Measurements from ENCODE around the gene TDRD1.
"Not testable (repeated sequence)": the region's sequence is repeated elsewhere in the genome, so short reads cannot be mapped to it uniquely, and the experiment has no call there.

Gene TDRD1

GRCh38 chr10:114140036-114140435 is 39.1 kb upstream of the TDRD1 start:
- Histone ChIP-seq H3K9me3 (ENCODE audit: insufficient read depth, low read depth, low read length) (no peaks in the 10 kb centered on the region), H3K79me2 (ENCODE audit: control insufficient read depth, insufficient read depth, low read length, poor library complexity) (no peaks in the 10 kb centered on the region), H2BK12ac (ENCODE audit: low read length) (no peak overlapping the region), H3K27me3 (ENCODE audit: insufficient read depth, low read length) (no peaks in the 10 kb centered on the region), H3K14ac (ENCODE audit: low read length) (no peak overlapping the region), H3K4ac (ENCODE audit: low read depth, low read length) (no peak overlapping the region), H3K27ac (ENCODE audit: low read depth, low read length) (no peak overlapping the region), H3K4me2 (ENCODE audit: low read length) (no peak overlapping the region), H2BK5ac (ENCODE audit: low read depth, low read length, poor library complexity) (no peak overlapping the region), H3K79me1 (ENCODE audit: low read length) (no peaks in the 10 kb centered on the region), H2BK120ac (ENCODE audit: insufficient read depth, low read length, poor library complexity) (no peak overlapping the region), H4K12ac (ENCODE audit: low read depth, low read length) (no peak overlapping the region), H3K36me3 (ENCODE audit: control insufficient read depth in 1 of 2, insufficient read depth in 2 of 2, low read length in 2 of 2) (peaks cover 6 to 11% of the 10 kb centered on the region in 2 experiments), H3K4me3 (ENCODE audit: low read depth, low read length) (no peak overlapping the region), H3K9ac (ENCODE audit: low read length) (no peak overlapping the region), H3K18ac (ENCODE audit: low read length) (no peak overlapping the region), H2AFZ (ENCODE audit: insufficient read depth, low read length, poor library complexity) (no peak overlapping the region), H4K8ac (ENCODE audit: low read depth, low read length) (no peak overlapping the region), H3K4me1 (ENCODE audit: control insufficient read depth in 1 of 2, insufficient read depth in 2 of 2, low read length in 2 of 2) (no peaks in the 10 kb centered on the region), H3K23ac (ENCODE audit: low read length) (no peak overlapping the region), H4K91ac (ENCODE audit: low read depth, low read length) (no peak overlapping the region), H2AK5ac (ENCODE audit: low read length) (no peak overlapping the region)
- WGBS (ENCODE audit: extremely low coverage, insufficient coverage, insufficient read length): no CpG with 5 or more reads among the region's 1 CpG
- DNase-seq: no peak

- peaks cover 6 to 11% of the 10 kb centered on the region in 2 experiments for H3K36me3 ChIP-seq (ENCODE audit: control insufficient read depth in 1 of 2, insufficient read depth in 2 of 2, low read length in 2 of 2)
- H4K12ac ChIP-seq (ENCODE audit: low read depth, low read length); H3K4me2 ChIP-seq (ENCODE audit: low read length); H4K8ac ChIP-seq (ENCODE audit: low read depth, low read length); H2BK120ac ChIP-seq (ENCODE audit: insufficient read depth, low read length, poor library complexity); H3K79me2 ChIP-seq (ENCODE audit: control insufficient read depth, insufficient read depth, low read length, poor library complexity); H3K9ac ChIP-seq (ENCODE audit: low read length); H3K27ac ChIP-seq (ENCODE audit: low read depth, low read length); H2BK12ac ChIP-seq (ENCODE audit: low read length); DNase-seq; H2AFZ ChIP-seq (ENCODE audit: insufficient read depth, low read length, poor library complexity); H3K4ac ChIP-seq (ENCODE audit: low read depth, low read length); H3K27me3 ChIP-seq (ENCODE audit: insufficient read depth, low read length); H3K4me3 ChIP-seq (ENCODE audit: low read depth, low read length); H4K91ac ChIP-seq (ENCODE audit: low read depth, low read length); H3K23ac ChIP-seq (ENCODE audit: low read length); H3K9me3 ChIP-seq (ENCODE audit: insufficient read depth, low read depth, low read length); H2BK5ac ChIP-seq (ENCODE audit: low read depth, low read length, poor library complexity); H3K18ac ChIP-seq (ENCODE audit: low read length); H3K79me1 ChIP-seq (ENCODE audit: low read length); H2AK5ac ChIP-seq (ENCODE audit: low read length); H3K4me1 ChIP-seq (ENCODE audit: control insufficient read depth in 1 of 2, insufficient read depth in 2 of 2, low read length in 2 of 2); H3K14ac ChIP-seq (ENCODE audit: low read length): not testable (repeated sequence)
- no CpG with 5 or more reads among the region's 2 CpGs for WGBS (ENCODE audit: extremely low coverage, insufficient coverage, insufficient read length)
These were observed 38.3 kb upstream of the TDRD1 start for GRCh38 chr10:114140827-114141226.

- Histone ChIP-seq H2BK12ac (ENCODE audit: low read length) (no peak overlapping the region), H3K36me3 (ENCODE audit: control insufficient read depth in 1 of 2, insufficient read depth in 2 of 2, low read length in 2 of 2) (peaks cover 5 to 9% of the 10 kb centered on the region in 2 experiments), H3K4me1 (ENCODE audit: control insufficient read depth in 1 of 2, insufficient read depth in 2 of 2, low read length in 2 of 2) (no peaks in the 10 kb centered on the region), H2AFZ (ENCODE audit: insufficient read depth, low read length, poor library complexity) (no peak overlapping the region), H4K91ac (ENCODE audit: low read depth, low read length) (no peak overlapping the region), H3K14ac (ENCODE audit: low read length) (no peak overlapping the region), H3K27me3 (ENCODE audit: insufficient read depth, low read length) (no peaks in the 10 kb centered on the region), H2BK120ac (ENCODE audit: insufficient read depth, low read length, poor library complexity) (no peak overlapping the region), H3K27ac (ENCODE audit: low read depth, low read length) (no peak overlapping the region), H3K9ac (ENCODE audit: low read length) (no peak overlapping the region), H3K4ac (ENCODE audit: low read depth, low read length) (no peak overlapping the region), H3K18ac (ENCODE audit: low read length) (no peak overlapping the region), H2BK5ac (ENCODE audit: low read depth, low read length, poor library complexity) (no peak overlapping the region), H4K8ac (ENCODE audit: low read depth, low read length) (no peak overlapping the region), H2AK5ac (ENCODE audit: low read length) (no peak overlapping the region), H3K23ac (ENCODE audit: low read length) (no peak overlapping the region), H3K79me1 (ENCODE audit: low read length) (no peaks in the 10 kb centered on the region), H3K9me3 (ENCODE audit: insufficient read depth, low read depth, low read length) (no peaks in the 10 kb centered on the region), H3K4me2 (ENCODE audit: low read length) (no peak overlapping the region), H3K4me3 (ENCODE audit: low read depth, low read length) (no peak overlapping the region), H4K12ac (ENCODE audit: low read depth, low read length) (no peak overlapping the region), H3K79me2 (ENCODE audit: control insufficient read depth, insufficient read depth, low read length, poor library complexity) (no peaks in the 10 kb centered on the region)
- no CpG with 5 or more reads among the region's 3 CpGs for WGBS (ENCODE audit: extremely low coverage, insufficient coverage, insufficient read length)
- no peak for DNase-seq
These were observed 37.1 kb upstream of the TDRD1 start for GRCh38 chr10:114142018-114142417.

- H3K9ac ChIP-seq (ENCODE audit: low read length): no peak overlapping the region
- no peaks in the 10 kb centered on the region for H3K79me1 ChIP-seq (ENCODE audit: low read length)
- peaks cover 5 to 14% of the 10 kb centered on the region in 2 experiments for H3K36me3 ChIP-seq (ENCODE audit: control insufficient read depth in 1 of 2, insufficient read depth in 2 of 2, low read length in 2 of 2)
- no peak overlapping the region for H3K23ac ChIP-seq (ENCODE audit: low read length)
- DNase-seq: no peak
- H3K9me3 ChIP-seq (ENCODE audit: insufficient read depth, low read depth, low read length): no peaks in the 10 kb centered on the region
- H3K14ac ChIP-seq (ENCODE audit: low read length): no peak overlapping the region
- no peak overlapping the region for H4K91ac ChIP-seq (ENCODE audit: low read depth, low read length)
- no CpG with 5 or more reads among the region's 1 CpG for WGBS (ENCODE audit: extremely low coverage, insufficient coverage, insufficient read length)
- H3K79me2 ChIP-seq (ENCODE audit: control insufficient read depth, insufficient read depth, low read length, poor library complexity): no peaks in the 10 kb centered on the region
- no peak overlapping the region for H3K27ac ChIP-seq (ENCODE audit: low read depth, low read length)
- no peak overlapping the region for H3K18ac ChIP-seq (ENCODE audit: low read length)
- no peak overlapping the region for H4K8ac ChIP-seq (ENCODE audit: low read depth, low read length)
- no peak overlapping the region for H2BK12ac ChIP-seq (ENCODE audit: low read length)
- H3K4me3 ChIP-seq (ENCODE audit: low read depth, low read length): no peak overlapping the region
- no peaks in the 10 kb centered on the region for H3K27me3 ChIP-seq (ENCODE audit: insufficient read depth, low read length)
- no peak overlapping the region for H2BK5ac ChIP-seq (ENCODE audit: low read depth, low read length, poor library complexity)
- no peak overlapping the region for H3K4ac ChIP-seq (ENCODE audit: low read depth, low read length)
- H2AK5ac ChIP-seq (ENCODE audit: low read length): no peak overlapping the region
- no peak overlapping the region for H2AFZ ChIP-seq (ENCODE audit: insufficient read depth, low read length, poor library complexity)
- H4K12ac ChIP-seq (ENCODE audit: low read depth, low read length): no peak overlapping the region
- no peaks in the 10 kb centered on the region for H3K4me1 ChIP-seq (ENCODE audit: control insufficient read depth in 1 of 2, insufficient read depth in 2 of 2, low read length in 2 of 2)
- no peak overlapping the region for H2BK120ac ChIP-seq (ENCODE audit: insufficient read depth, low read length, poor library complexity)
- H3K4me2 ChIP-seq (ENCODE audit: low read length): no peak overlapping the region
These were observed 36.0 kb upstream of the TDRD1 start for GRCh38 chr10:114143160-114143559.
